IMR-90 (cell line): ENCODE data around the gene SPARCL1. TPM values are rescaled to one million over a fixed set of nuclear protein-coding genes. Genes with fewer than 3 reads are reported as not detected.

ENCODE experiments used
- ATAC-seq: fragments of 200-7000 bp; cut with Tn5 transposase; 2 replicates; pipeline ENCODE4 v1.9.1; 2020; ENCODE audit warnings: low read depth, mild to moderate bottlenecking, moderate library complexity
- BruUV-seq: library from RNA; stranded (reverse); fragments of 400-500 nt; replicated peaks from 2 replicates; lab custom pipeline; 2021; lab: Mats Ljungman, UMichigan
- CTCF ChIA-PET: fragments of 300-600 bp; formaldehyde crosslinking; extraction: SDS; loops from one replicate; lab custom pipeline; 2021; ENCODE audit warnings: antibody characterized with exemption; lab: Yijun Ruan, JAX
- POLR2A ChIA-PET: fragments of 300-600 bp; sonication (Branson Sonifier 250); formaldehyde crosslinking; loops from one replicate; lab custom pipeline; 2022; ENCODE audit warnings: antibody characterized with exemption; ENCODE audit not compliant: unreplicated experiment; lab: Charles Lee
- DNase-seq: peaks from one replicate; pipeline ENCODE4 v3.0.0; 2013
- H2AFZ ChIP-seq: replicated peaks from 2 replicates; pipeline ENCODE3; 2013; ENCODE audit warnings: low read length, mild to moderate bottlenecking; ENCODE audit not compliant: poor library complexity
- H2AK5ac ChIP-seq: 2 replicates; pipeline ENCODE4 v1.6.1; 2013; ENCODE audit warnings: low read depth, low read length, inconsistent platforms
- H2AK9ac ChIP-seq: replicated peaks from 2 replicates; pipeline ENCODE3; 2013; ENCODE audit warnings: mild to moderate bottlenecking, low read depth, low read length, moderate library complexity; ENCODE audit not compliant: poor library complexity
- H2BK120ac ChIP-seq: 2 replicates; pipeline ENCODE4 v1.6.1; 2013; ENCODE audit warnings: low read depth, low read length, inconsistent platforms
- H2BK15ac ChIP-seq: 3 replicates; pipeline ENCODE4 v1.6.1; 2013; ENCODE audit warnings: low read depth, low read length, inconsistent platforms
- H2BK20ac ChIP-seq: 2 replicates; pipeline ENCODE4 v1.6.1; 2013; ENCODE audit warnings: low read depth, mild to moderate bottlenecking, inconsistent platforms, low read length, moderate library complexity
- H2BK5ac ChIP-seq: 2 replicates; pipeline ENCODE4 v1.6.1; 2013; ENCODE audit warnings: mild to moderate bottlenecking, low read depth, low read length, inconsistent platforms; ENCODE audit not compliant: poor library complexity, severe bottlenecking
- H3K14ac ChIP-seq: replicated peaks from 2 replicates; pipeline ENCODE4 v1.6.1; 2013; ENCODE audit warnings: low read depth, low read length, inconsistent platforms
- H3K18ac ChIP-seq: 2 replicates; pipeline ENCODE4 v1.6.1; 2013; ENCODE audit warnings: low read depth, low read length, control low read depth
- H3K23ac ChIP-seq: 2 replicates; pipeline ENCODE4 v1.6.1; 2013; ENCODE audit warnings: low read depth, low read length, inconsistent platforms
- H3K27ac ChIP-seq: 2 replicates; pipeline ENCODE4 v1.5.1; 2013; ENCODE audit warnings: mild to moderate bottlenecking, control low read depth, low read length; ENCODE audit not compliant: insufficient read depth
- H3K27me3 ChIP-seq: 2 replicates; pipeline ENCODE4 v1.6.1; 2013; ENCODE audit warnings: low read length; ENCODE audit not compliant: control insufficient read depth, insufficient read depth
- H3K36me3 ChIP-seq: 2 replicates; pipeline ENCODE4 v1.6.1; 2013; ENCODE audit warnings: low read length, mixed read lengths; ENCODE audit not compliant: control insufficient read depth, insufficient read depth
- H3K4ac ChIP-seq: 2 replicates; pipeline ENCODE4 v1.6.1; 2013; ENCODE audit warnings: low read depth, low read length, inconsistent platforms
- H3K4me1 ChIP-seq: 2 replicates; pipeline ENCODE4 v1.6.1; 2013; ENCODE audit warnings: low read length, mixed read lengths; ENCODE audit not compliant: control insufficient read depth, insufficient read depth
- H3K4me2 ChIP-seq: 2 replicates; pipeline ENCODE4 v1.6.1; 2013; ENCODE audit warnings: low read depth, mild to moderate bottlenecking, control low read depth, low read length, moderate library complexity
- H3K4me3 ChIP-seq: 2 replicates; pipeline ENCODE4 v1.5.1; 2013; ENCODE audit warnings: low read depth, mild to moderate bottlenecking, control low read depth, low read length, moderate library complexity; ENCODE audit not compliant: insufficient read depth
- H3K56ac ChIP-seq: 2 replicates; pipeline ENCODE4 v1.6.1; 2013; ENCODE audit warnings: low read length, inconsistent platforms; ENCODE audit not compliant: insufficient read depth; ENCODE audit errors: extremely low read depth
- H3K79me1 ChIP-seq, 2 experiments: 2 replicates each; pipeline ENCODE4 v1.6.1; 2013; ENCODE audit warnings: low read length in 2 of 2, inconsistent platforms in 1 of 2, low read depth in 1 of 2
- H3K9ac ChIP-seq: 2 replicates; pipeline ENCODE4 v1.6.1; 2013; ENCODE audit warnings: low read depth, low read length, control low read depth
- H3K9me1 ChIP-seq: 2 replicates; pipeline ENCODE4 v1.6.1; 2013; ENCODE audit warnings: low read length, inconsistent platforms; ENCODE audit not compliant: insufficient read depth
- H3K9me3 ChIP-seq: 2 replicates; pipeline ENCODE4 v1.6.1; 2013; ENCODE audit warnings: low read length; ENCODE audit not compliant: control insufficient read depth, insufficient read depth
- H4K20me1 ChIP-seq: 2 replicates; pipeline ENCODE4 v1.6.1; 2013; ENCODE audit warnings: low read length, inconsistent platforms; ENCODE audit not compliant: insufficient read depth
- H4K5ac ChIP-seq: 2 replicates; pipeline ENCODE4 v1.6.1; 2013; ENCODE audit warnings: mild to moderate bottlenecking, low read depth, low read length, control low read depth
- H4K8ac ChIP-seq, 2 experiments: 2 replicates each; pipeline ENCODE4 v1.6.1; 2013; ENCODE audit warnings: low read depth in 2 of 2, low read length in 2 of 2, control low read depth in 1 of 2, inconsistent platforms in 1 of 2
- H4K91ac ChIP-seq: 2 replicates; pipeline ENCODE4 v1.6.1; 2013; ENCODE audit warnings: low read depth, low read length, inconsistent platforms; ENCODE audit not compliant: insufficient read depth
- CEBPB ChIP-seq: IDR thresholded peaks from 2 replicates; pipeline ENCODE4 v1.6.1; 2012; ENCODE audit warnings: low read depth, low read length, improper control_type of control experiment
- CHD1 ChIP-seq: IDR thresholded peaks from 2 replicates; pipeline ENCODE4 v1.6.1; 2012; ENCODE audit warnings: low read depth, low read length, improper control_type of control experiment
- FOS ChIP-seq: fragments of 150-350 bp; IDR thresholded peaks from 2 replicates; pipeline ENCODE4 v1.6.1; 2016; ENCODE audit warnings: low read depth, low read length
- MAFK ChIP-seq: IDR thresholded peaks from 2 replicates; pipeline ENCODE4 v1.6.1; 2012; ENCODE audit warnings: low read depth, low read length, improper control_type of control experiment
- MAZ ChIP-seq: IDR thresholded peaks from 2 replicates; pipeline ENCODE4 v1.6.1; 2012; ENCODE audit warnings: low read depth, mild to moderate bottlenecking, low read length, improper control_type of control experiment, moderate library complexity, borderline replicate concordance
- MXI1 ChIP-seq: IDR thresholded peaks from 2 replicates; pipeline ENCODE4 v1.6.1; 2012; ENCODE audit warnings: low read depth, mild to moderate bottlenecking, low read length, moderate library complexity, borderline replicate concordance
- NFE2L2 ChIP-seq: fragments of 150-350 bp; IDR thresholded peaks from 2 replicates; pipeline ENCODE4 v1.6.1; 2016; ENCODE audit warnings: low read depth, mild to moderate bottlenecking, low read length
- POLR2A ChIP-seq: IDR thresholded peaks from 2 replicates; pipeline ENCODE4 v1.6.1; 2012; ENCODE audit warnings: mild to moderate bottlenecking, low read depth, low read length
- RCOR1 ChIP-seq: IDR thresholded peaks from 2 replicates; pipeline ENCODE4 v1.6.1; 2012; ENCODE audit warnings: mild to moderate bottlenecking, low read length, improper control_type of control experiment; ENCODE audit not compliant: insufficient replicate concordance
- WGBS, 2 experiments: methylation state at CpG; one replicate each; pipeline versions ENCODE4 v1.1.5 to v1.1.7; 2013; ENCODE audit warnings: missing lambda C conversion rate in 2 of 2; ENCODE audit not compliant: insufficient read length in 1 of 2; ENCODE audit errors: extremely low coverage in 2 of 2; 5-methylcytosine and 5-hydroxymethylcytosine counted together
- dilution Hi-C: fragments of 300-500 bp; cut with HindIII; formaldehyde crosslinking; loops from one replicate; pipeline ENCODE4 v1.14.3; 2018; ENCODE audit warnings: low sequenced_read_pairs; ENCODE audit not compliant: unreplicated experiment
- in situ Hi-C: fragments of 300-500 bp; cut with MboI; formaldehyde crosslinking; loops from 3 replicates; pipeline ENCODE4 v1.14.3; 2019; ENCODE audit warnings: low sequenced_read_pairs, inconsistent platforms, mixed read lengths
- intact Hi-C: fragments of 100-400 bp; cut with micrococcal nuclease; formaldehyde crosslinking; loops from 2 replicates; pipeline ENCODE4 v1.10.0; 2022
- polyA plus RNA-seq, 3 experiments: library from polyadenylated mRNA; depleted of rRNA; stranded (reverse); fragments of >200 nt; gene quantifications; 2 replicates each; pipeline ENCODE4 v1.2.3, GENCODE V29; 2012; ENCODE audit warnings: low replicate concordance in 1 of 3
- total RNA-seq: library from RNA; depleted of rRNA; stranded (reverse); fragments of >200 nt; gene quantifications from 2 replicates; pipeline ENCODE4 v1.2.3, GENCODE V29; 2012
- TF ChIP-seq, protein P1 (sequence below): fragments of 150-350 bp; IDR thresholded peaks from 2 replicates; pipeline ENCODE4 v1.6.1; 2016; ENCODE audit warnings: low read depth, mild to moderate bottlenecking, low read length, moderate library complexity, borderline replicate concordance
- TF ChIP-seq, protein P2 (sequence below): fragments of 150-350 bp; IDR thresholded peaks from 2 replicates; pipeline ENCODE4 v1.6.1; 2017; ENCODE audit warnings: mild to moderate bottlenecking, antibody characterized with exemption, low read length, low read depth

The SPARCL1 gene
- total and polyA plus RNA-seq, 2 of the 4 experiments (the other 2 are of a cell fraction) = not detected

DNA sequence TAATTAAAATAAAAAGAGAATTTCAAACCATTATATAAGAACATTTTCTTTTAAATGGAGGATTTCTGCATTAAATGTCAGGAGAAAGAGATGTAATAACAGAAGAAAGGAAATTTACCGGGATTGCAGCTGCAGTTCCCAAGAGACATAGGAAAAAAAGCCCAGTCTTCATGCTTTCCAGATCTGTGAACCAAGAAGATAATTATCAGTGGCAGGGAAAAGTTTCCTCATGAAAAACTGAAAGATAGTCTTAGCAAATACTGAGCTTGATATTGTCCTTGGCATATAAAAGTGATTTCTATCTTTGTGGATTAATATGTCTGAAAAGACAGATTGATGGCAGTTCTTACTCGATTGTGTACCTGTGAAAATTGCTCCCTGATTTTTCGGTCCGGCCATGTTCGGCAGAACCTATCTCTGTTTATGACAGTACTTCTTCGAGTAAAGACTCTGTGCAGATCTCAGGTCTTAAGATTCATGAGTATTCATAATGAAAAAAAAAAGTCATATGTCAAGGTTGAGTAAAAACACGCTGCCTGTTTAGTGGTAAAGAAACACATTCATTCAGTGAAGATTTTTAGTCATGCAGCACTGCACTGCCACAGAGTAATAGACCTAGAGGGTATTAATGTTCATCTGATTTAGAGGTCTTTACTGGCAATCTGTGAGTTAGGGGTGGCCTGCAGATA is 29.6 kb downstream of the SPARCL1 start:
- Histone ChIP-seq H2BK120ac (no peak overlapping the region), H3K4me3 (no peak overlapping the region), H2BK5ac (no peak overlapping the region), H4K5ac (no peak overlapping the region), H3K27ac (no peak overlapping the region), H3K56ac (no peak overlapping the region), H2BK15ac (no peak overlapping the region), H3K9me3 (no peaks in the 10 kb centered on the region), H3K9ac (no peak overlapping the region), H3K23ac (no peak overlapping the region), H3K18ac (no peak overlapping the region), H4K91ac (no peak overlapping the region), H2BK20ac (no peak overlapping the region), H3K27me3 (no peaks in the 10 kb centered on the region), H2AFZ (no peak overlapping the region), H4K8ac (no peak overlapping the region), H2AK5ac (no peak overlapping the region), H3K36me3 (no peaks in the 10 kb centered on the region), H2AK9ac (no peak overlapping the region), H3K4ac (no peak overlapping the region), H3K14ac (no peak overlapping the region), H3K4me1 (no peaks in the 10 kb centered on the region), H3K79me1 (no peaks in the 10 kb centered on the region), H3K4me2 (no peak overlapping the region), H3K9me1 (no peaks in the 10 kb centered on the region), H4K20me1 (no peaks in the 10 kb centered on the region)
- DNase-seq (no peak), ATAC-seq (no peak)
- CTCF ChIA-PET = no interaction called here
- POLR2A ChIA-PET = no interaction called here
- dilution Hi-C loops (no loop called here), intact Hi-C loops (no loop called here), in situ Hi-C loops (no loop called here)
- 97% methylated on average over 5 of the region's 7 CpGs; no CpG with 5 or more reads in 1 of the 2 experiments for WGBS, 2 experiments
- no TSS peak for BruUV-seq
- no peak for TF ChIP-seq POLR2A
- no peak for TF ChIP-seq NFE2L2
- TF ChIP-seq, protein P1, sequence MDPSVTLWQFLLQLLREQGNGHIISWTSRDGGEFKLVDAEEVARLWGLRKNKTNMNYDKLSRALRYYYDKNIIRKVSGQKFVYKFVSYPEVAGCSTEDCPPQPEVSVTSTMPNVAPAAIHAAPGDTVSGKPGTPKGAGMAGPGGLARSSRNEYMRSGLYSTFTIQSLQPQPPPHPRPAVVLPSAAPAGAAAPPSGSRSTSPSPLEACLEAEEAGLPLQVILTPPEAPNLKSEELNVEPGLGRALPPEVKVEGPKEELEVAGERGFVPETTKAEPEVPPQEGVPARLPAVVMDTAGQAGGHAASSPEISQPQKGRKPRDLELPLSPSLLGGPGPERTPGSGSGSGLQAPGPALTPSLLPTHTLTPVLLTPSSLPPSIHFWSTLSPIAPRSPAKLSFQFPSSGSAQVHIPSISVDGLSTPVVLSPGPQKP = no peak
- no peak for TF ChIP-seq CEBPB
- TF ChIP-seq MAZ = no peak
- TF ChIP-seq CHD1 = no peak
- TF ChIP-seq MAFK = no peak
- TF ChIP-seq FOS = no peak
- TF ChIP-seq, protein P2, sequence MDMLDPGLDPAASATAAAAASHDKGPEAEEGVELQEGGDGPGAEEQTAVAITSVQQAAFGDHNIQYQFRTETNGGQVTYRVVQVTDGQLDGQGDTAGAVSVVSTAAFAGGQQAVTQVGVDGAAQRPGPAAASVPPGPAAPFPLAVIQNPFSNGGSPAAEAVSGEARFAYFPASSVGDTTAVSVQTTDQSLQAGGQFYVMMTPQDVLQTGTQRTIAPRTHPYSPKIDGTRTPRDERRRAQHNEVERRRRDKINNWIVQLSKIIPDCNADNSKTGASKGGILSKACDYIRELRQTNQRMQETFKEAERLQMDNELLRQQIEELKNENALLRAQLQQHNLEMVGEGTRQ = no peak
- no peak for TF ChIP-seq RCOR1
- TF ChIP-seq MXI1 = no peak
